GM23248 (cell line): ENCODE results near the gene ZCCHC17.

ENCODE experiments used
- EZH2 ChIP-seq: fragments of 200-600 bp; sonication (generic); IDR thresholded peaks from 2 replicates; pipeline ENCODE4 v1.6.1; 2018; ENCODE audit warnings: antibody characterized with exemption, mild to moderate bottlenecking; ENCODE audit not compliant: insufficient read depth, poor library complexity, severe bottlenecking
- EZH2phosphoT487 ChIP-seq: fragments of 200-600 bp; sonication (generic); IDR thresholded peaks from 2 replicates; pipeline ENCODE4 v1.6.1; 2018; ENCODE audit warnings: antibody characterized with exemption, moderate library complexity, mild to moderate bottlenecking, low read depth; ENCODE audit not compliant: insufficient read depth

GRCh38 chr1:31376375-31377134 lies 79.7 kb downstream of the ZCCHC17 start:
- TF ChIP-seq EZH2 (no peak), EZH2phosphoT487 (no peak)
